GM18519 (cell line): ENCODE data around the gene KRTAP9-7.
"Not testable (repeated sequence)": the region's sequence is repeated elsewhere in the genome, so short reads cannot be mapped to it uniquely, and the experiment has no call there.

Source experiments
- ATAC-seq: cut with Tn5 transposase; IDR thresholded peaks from one replicate; pipeline ENCODE4 v1.9.1; 2021; ENCODE audit warnings: mild to moderate bottlenecking, moderate library complexity; ENCODE audit not compliant: unreplicated experiment, low FRiP score

Gene KRTAP9-7

DNA sequence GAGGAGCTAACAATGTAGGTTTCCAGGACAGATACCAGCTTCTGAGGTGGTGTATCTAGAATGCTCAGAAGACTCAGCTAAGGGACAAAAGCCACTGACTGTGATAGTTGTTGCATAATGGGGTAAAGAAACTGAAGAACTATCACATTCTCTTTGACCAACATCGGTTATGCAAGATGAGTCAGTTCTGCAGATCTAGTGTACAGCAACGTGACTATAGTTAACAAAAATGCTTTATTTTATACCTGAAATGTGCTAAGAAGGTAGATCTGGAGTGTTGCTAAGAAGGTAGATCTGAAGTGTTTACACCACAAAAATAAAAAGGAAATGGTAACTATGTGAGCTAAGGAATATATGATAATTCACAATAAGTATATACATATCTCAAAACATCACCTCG lies 7.8 kb upstream of the KRTAP9-7 start:
- no peak for ATAC-seq

DNA sequence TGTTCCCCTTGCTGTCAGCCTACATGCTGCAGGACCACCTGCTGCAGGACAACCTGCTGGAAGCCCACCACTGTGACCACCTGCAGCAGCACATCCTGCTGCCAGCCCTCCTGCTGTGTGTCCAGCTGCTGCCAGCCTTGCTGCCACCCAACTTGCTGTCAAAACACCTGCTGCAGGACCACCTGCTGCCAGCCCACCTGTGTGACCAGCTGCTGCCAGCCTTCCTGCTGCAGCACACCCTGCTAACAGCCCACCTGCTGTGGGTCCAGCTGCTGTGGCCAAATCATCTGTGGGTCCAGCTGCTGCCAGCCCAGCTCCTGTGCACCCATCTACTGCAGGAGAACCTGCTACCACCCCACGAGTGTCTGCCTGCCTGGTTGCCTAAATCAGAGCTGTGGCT lies 4.2 kb upstream of the KRTAP9-7 start:
- ATAC-seq, result not testable (repeated sequence)

DNA sequence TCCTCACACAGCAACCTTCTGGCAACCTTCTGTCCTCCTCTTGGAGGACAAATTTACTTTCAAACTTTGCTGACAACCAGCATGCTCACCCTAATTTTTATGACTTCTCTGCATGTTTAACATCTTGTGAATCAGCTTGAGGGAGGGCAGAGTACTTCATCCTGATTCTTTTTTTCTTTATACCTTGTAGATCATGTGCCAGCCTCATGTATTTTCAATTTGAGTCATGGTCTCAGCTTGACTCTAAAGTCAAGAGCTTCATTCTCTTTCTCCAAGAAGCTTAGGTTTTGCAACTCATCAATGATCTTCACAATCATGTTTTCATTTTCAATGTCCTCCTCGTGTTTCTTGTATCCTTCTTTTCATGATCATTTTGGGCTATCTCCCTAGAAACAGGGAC lies 3.6 kb upstream of the KRTAP9-7 start:
- no peak for ATAC-seq

DNA sequence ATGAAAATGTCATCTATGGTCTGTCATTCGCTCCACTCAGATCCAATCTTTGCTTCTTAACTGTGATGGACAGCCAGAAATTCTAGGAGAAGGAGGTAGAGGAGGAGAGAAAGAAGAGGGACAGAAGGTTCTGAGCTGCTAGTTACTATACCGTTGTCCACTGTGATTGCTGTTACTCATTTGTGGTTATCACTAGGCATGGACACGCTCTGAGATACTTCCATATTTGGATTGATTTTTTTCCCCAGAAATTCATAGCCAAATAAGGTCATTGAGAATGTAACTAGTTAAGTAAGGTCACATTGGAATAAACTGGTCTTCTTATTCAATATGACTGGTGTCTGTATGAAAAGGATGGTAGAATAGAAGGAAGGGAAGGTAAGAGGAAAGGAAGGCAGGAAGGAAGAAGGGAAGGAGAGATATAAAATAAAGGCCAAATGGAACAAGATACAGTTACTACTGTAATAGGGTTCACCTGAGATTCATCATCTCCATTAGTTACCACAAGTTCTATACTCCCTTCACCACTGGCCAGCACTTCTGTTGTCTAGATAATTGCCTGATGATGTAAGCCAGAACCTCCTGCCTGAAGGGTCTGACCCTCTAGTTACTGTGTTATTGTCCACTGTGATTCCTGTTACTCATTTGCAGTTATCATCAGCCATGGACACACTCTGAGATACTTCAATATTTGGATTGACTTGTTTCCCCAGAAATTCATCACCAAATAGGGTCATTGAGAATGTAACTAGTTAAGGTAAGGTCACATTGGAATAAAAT lies 2.9 kb downstream of the KRTAP9-7 start:
- ATAC-seq, result no peak

DNA sequence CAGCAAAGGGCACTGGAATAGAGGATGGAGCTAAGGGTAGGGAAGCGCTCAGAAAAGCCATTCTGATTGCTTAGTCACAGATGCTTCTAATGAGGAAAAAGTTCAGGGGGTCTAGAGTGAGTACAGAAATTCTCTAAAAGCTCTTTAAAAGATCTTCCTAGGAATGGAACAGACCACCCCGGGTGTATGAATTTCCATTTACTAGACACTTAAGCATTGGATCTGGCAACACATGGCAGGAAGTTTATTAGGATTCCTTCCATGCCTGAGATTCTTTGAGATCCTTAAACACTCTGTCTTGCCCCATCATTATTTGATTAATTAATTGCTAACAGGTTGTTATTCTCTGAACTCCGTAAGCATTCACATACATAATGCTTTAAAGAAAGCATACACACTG lies 8.5 kb downstream of the KRTAP9-7 start:
- no peak for ATAC-seq

DNA sequence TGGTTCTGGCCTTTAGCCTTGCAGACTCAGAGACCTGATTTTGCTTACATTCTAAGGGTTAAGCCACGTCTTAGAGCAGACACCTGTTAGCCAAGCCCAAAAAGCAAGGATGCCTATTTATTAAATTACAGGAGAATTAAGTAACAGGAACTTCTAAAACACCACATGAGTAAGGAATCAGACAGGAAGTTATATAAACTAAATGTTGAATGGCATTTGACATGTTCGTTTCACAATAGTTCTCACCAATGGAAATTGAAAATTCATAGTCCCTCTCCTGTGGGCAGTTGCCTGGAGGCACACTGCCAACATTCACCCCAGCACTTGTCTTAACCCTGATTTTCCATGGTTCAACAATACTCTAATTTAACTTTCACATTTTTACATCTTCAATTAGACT lies 9.0 kb downstream of the KRTAP9-7 start:
- ATAC-seq, result no peak

DNA sequence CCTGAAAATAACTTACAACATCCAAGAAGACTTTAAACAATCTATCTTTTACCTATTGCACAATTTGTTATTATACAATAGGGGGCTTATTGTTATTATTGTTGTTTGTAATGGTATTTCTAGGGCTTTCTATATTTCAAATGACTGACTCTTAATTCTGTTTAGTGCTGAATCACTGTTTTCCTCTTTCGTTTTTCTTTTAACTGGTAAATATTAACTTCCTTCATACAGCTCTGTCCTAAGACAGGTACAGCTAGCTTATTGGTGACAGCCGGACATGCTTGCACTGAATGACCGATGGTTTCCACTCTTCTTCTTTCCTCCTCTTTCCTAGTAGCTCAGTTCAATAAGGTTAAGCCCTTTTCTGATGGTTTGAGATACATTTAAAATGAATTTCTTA lies 11.6 kb downstream of the KRTAP9-7 start:
- ATAC-seq, result no peak

DNA sequence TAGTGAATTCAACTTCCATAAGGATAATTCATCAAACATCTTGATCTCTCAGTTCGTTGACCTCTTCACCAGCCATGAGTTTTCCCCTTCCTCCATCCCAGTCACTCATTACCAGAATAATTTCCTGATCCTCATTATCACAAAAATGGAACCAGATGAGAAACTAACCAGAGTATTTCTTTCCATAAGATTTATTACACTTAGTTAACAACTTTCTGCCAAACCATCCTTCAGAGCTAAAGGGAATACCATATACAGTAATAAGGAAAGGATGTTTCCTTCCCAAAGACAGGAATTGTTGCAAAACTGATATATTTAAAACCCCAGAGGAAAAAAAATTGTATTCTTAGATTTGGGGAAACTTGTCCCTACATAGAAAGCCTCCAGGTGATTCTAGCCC lies 18.5 kb downstream of the KRTAP9-7 start:
- ATAC-seq, result no peak

DNA sequence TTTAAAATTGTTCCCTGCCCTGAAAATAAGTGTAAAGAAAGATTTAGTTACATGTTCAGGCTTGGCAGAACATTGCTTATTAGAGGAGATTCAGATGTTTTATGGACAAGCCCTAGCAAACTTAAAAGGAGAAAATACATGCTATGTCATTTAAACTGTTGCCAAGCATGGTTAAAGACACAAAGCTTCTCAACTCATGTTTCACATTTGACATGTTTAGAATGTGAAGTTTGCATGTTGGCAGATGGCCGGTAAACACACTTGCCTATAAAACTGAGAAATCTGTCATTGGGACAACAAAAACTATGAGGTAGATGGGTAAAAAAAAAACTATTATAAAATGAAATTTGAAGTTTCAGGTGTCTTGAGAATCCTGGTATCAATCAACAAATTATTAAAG lies 21.3 kb downstream of the KRTAP9-7 start:
- no peak for ATAC-seq

DNA sequence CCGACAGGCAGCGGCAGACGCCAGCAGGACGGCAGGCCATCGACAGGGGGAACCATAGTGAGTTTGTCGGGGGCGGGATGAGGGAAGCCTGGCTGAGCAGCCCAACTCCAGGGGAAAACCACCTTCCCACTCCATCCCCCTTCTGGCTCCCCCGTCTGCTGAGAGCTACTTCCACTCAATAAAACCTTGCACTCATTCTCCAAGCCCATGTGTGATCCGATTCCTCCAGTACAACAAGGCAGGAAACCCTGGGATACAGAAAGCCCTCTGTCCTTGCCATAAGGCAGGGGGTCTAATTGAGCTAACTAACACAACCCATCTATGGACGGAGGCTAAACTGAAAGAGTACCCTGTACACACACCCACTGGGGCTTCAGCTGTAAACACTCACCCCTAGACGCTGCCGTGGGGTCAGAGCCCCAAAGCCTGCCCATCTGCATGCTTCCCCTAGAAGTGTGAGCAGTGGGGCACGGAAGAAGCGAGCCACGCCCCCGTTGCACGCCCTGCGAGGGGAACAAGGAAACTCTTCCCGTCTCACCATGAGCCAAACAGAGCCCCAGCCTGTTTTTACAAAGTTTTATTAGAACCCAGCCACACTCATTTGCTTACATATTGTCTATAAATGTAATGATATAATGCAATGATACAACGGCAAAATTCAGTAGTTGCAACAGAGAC lies 23.1 kb downstream of the KRTAP9-7 start:
- ATAC-seq, result no peak

DNA sequence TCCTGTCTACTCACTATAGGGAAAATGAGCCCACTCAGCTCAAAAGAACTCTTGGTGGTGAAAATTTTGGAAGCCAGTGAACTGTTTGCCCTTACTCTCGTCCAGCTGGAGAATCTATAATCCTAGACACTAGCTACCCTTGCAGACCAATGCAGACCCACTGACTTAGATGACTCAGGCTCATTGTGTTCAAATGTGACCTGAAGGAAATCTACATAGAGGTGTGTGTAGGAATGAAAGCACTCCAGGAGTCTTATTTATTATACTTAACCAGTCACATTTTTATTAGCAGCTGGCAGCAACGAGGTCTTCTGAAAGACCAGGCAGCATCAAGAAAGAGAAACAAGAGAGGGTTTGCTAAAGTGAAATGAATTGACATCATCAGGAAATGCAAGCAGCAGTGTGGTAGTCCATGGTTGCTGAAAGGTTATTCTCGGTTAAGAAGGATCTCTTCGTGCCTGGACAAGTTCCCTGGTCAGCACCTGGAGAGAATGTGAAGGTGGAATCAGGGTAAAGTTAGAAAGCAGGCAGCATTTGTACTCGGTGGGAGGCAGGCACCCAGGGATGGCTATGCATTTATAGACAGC lies 25.8 kb downstream of the KRTAP9-7 start:
- no peak for ATAC-seq

DNA sequence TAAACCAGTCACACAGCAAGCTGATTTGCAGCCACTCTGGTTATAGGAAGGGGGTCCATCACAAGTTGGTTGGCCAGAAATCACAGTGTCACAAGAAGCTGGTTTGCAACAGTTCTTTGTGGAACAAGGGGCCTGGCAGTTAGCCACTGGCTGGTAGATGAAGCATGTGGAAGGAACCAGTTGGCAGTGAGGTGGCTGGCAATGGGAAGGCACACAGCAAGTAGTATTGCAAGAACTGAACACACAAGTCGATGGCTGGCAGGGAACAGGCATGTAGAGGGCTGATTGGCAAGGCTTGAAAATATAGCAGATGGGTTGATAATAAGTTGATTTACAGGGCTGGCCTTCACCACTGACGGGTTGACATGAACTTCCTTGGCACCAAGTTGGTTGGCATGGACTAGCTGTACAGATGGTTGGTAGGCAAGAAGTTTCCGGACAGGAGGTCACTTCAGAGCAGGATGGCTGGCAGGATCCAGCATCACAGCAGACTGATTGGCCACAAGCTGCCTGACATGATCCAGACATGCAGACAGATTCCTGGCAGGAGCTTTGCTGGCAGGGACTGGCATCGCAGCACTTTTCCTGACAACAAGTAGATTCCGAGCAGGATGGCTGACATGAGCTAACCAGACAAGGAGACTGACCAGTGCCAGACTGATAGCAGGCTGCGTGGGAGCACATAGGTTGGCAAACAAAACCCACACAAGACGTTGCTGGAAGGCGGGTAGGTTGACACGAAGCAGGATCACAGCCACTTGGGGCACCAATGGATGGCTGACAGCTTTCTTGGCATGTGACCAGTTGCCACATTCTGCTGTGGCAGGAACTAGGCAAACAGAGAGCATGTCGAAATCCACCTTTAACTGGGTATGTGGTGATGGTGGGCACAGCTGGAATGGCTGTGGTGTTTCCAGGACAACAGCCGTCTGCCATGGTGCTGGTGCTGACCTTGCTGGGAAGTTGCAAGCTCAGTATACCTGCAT lies 26.7 kb downstream of the KRTAP9-7 start, which contains the start of gene KRTAP29-1:
Gene KRTAP29-1 (minus strand): TSS at position 936 of the 986 bp plus-strand sequence. CDS start 0 bp downstream, at position 936.
- no peak for ATAC-seq

DNA sequence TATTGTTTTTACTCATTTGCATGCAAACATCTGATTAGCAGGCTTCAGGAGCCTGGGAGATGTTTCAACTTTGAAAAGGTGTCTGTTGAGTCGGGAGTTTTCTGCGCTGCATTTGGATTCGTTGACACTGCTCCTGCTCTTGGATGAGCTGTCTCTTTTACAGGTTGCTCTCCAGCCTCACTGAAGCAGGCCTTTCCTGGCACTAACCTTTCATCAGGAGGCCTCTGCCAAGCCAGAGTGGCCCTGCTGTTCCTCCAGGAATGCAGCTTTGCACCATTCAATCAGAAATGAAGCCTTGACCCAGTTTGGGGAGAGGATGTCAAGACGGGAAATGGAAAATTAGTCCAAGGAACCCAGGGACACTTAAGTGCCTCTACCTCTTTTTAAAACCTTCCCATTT lies 27.5 kb downstream of the KRTAP9-7 start:
- no peak for ATAC-seq

DNA sequence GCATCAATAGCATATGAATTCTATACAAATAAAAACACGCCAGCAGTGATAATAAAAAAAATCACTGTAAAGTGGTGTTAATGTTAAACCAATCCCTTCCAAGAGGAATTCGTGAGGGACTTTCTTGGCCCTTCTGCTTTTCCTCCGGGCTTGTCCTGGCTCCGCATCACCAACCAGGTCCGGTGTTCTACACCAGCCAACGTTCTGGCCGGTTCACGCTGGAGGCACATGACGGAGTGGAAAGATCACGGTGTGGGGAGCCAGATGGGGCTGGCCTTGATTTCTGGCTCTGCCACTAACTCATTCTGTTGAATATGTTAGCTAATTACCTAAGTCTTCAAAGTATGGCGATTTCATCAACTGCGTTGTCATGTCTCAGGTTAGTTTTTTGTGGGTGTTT lies 28.6 kb downstream of the KRTAP9-7 start:
- no peak for ATAC-seq

DNA sequence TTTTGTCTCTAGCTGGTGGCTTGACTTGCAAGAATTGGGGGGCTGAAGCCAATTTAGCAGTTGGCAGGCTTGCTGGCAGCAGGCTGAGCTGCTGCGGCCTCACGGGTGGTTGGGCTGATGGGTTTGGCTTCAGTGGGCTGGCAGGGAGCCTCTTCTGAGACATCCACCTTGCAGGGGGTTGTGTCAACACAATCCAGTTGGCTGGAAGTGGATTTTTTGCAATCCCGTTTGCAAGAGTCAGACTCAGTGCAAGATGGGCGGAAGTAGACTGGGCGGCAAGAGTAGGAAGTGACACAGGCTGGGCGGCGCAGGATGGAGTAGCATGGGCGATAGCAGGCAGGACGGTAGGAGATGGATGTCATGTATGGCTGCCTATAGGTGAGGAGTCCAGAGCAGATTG lies 32.1 kb downstream of the KRTAP9-7 start:
- ATAC-seq, result no peak

DNA sequence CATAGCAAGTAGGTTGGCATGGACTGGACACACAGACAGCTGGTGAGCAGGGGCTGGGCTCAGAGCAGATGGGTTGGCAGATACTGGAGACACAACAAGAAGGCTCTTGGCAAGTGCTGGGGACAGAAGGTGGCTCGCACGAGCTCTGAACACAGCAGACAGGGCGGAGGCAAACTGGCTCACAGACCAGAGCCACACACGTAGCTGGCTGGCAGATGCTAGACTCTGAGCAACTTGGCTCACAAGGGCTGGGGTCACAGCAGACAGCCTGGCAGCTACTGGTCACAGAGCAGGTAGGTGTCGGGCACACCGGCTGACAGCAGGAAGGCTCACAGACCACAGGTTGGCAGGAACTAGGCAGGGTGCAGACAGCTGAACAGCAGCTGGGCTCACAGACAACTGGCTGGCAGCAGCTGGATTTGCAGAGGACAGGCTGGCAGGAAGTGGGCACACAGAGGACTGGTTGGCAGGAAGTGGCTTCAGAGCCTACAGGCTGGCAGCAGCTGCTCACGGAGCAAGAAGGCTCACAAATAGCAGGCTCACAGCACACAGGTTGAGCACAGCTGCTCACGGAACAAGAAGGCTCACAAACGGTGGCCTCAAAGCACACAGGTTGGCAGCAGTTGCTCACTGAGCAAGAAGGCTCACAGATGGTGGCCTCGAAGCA lies 32.9 kb downstream of the KRTAP9-7 start:
- ATAC-seq, result no peak

DNA sequence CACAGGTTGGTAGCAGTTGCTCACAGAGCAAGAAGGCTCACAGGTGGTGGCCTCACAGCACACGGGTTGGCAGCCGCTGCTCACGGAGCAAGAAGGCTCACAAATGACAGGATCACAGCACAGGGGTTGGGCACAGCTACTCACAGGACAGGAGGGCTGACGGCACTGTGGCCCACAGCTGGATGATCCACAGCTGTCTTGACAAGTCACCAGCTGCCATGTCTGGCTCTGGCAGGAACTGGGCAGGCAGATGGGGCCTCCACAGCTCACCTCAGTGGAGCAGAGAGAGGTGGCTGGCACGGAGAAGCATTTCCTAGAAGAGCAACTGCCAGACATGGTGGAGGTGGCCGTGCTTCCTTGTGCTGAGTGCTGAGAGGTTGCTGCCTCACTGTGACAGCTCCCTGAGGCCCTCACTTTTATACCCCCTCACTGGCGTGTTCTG lies 33.4 kb downstream of the KRTAP9-7 start, which contains the start of gene KRTAP16-1:
Gene KRTAP16-1 (minus strand): TSS at position 392 of the 442 bp plus-strand sequence. CDS start 56 bp downstream, at position 336.
- ATAC-seq, result no peak

DNA sequence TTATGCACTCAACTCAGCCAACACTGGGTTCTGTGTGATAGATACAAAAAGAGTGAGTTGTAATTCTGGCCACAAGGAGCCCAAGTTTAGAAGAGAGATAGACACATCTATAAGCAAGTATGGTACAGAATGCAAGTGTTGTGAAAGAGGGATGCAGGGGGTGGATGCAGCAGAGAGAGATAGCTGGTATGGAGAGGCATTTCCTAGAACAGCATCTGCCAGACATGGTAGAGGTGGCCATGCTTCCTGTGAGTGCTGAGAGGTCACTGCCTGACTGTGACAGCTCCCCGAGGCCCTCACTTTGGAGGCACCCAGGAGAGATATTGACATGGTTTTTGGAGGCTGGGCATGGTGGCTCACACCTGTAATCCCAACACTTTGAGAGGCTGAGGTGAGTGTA lies 35.6 kb downstream of the KRTAP9-7 start:
- ATAC-seq, result no peak

DNA sequence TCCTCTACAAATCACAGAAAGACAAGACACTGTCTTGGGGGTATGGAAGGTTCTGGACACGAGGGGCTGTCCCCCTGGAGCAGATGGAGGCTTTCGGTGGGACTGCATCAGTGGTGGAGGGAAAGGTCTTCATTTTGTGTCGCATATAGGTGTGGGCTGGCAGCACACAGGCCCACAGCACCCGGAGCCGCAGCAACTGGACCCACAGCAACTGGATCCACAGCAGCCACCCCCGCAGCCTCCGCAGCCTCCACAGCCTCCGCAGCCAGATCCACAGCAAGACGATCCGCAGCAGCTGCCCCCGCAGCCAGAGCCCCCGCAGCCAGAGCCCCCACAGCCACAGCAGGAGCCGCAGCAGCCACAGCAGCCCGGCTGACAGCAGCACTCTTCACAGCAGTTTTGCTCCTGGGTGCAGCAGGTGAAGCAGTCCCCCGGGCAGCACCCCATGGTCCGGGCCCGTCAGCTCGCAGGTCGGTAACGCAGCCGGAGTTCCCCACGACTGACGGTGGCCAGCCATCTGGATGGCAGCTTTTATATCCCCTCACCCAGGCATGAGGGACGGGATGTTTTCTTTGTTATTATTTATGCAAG lies 39.8 kb downstream of the KRTAP9-7 start, which contains the start of gene KRTAP17-1:
Gene KRTAP17-1 (minus strand): TSS at position 507 of the 591 bp plus-strand sequence. CDS start 60 bp downstream, at position 447.
- ATAC-seq, result no peak
